Germinal center (tissue), 1 donor: ENCODE results near the gene ZSWIM1.
A peak's percentile ranks its signal among the peaks of the same experiment; 100 is the strongest.
"Not testable (repeated sequence)": the region's sequence is repeated elsewhere in the genome, so short reads cannot be mapped to it uniquely, and the experiment has no call there.

Source experiments
- DNase-seq: peaks from one replicate; pipeline ENCODE4 v3.0.0; 2012; ENCODE audit warnings: mixed read lengths, low spot score

The ZSWIM1 gene

DNA sequence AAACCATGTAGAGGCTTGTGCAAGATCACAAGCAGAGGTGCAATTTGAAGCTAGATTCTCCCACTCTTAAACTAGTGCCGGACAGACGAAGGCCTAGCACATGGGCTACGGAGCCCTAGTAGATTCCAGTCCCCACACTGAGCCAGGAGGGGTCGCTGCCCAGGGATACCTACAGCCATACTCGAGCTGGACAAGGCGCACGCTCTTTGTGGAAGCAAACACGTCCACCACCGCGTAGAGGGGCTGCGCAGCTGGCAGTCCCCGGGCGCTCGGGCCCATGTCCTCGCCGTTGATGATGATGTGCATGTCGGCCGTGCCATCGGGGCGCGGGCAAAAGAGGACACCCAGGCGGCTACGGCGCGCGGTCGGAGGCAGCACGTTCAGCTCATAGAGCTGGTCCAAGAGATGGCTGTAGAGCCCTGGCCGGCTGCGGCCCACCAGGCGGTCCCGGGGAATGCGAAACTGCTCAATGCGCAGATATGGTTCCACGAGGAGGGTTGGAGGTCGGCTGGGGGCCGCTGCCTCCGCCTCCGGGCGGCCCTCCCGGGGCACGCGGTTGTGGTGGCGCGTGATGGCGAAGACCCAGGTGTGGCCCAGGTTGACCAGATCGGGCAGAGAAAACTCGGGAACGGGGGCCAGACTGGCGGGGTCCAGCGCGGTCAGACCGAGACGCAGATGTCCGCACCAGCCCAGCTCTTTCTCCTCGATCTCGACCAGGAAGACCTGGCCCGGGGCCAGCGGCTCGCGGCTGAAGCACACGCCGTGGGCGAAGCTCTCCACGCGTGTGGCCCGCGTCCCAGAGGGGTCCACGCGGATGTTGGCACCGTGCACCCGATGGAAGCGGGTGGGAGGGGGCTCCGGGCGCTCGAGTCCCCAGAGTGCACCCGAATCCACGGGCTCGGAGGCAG, 9.3 kb downstream of the ZSWIM1 start:
- peak; percentile 36 for DNase-seq

DNA sequence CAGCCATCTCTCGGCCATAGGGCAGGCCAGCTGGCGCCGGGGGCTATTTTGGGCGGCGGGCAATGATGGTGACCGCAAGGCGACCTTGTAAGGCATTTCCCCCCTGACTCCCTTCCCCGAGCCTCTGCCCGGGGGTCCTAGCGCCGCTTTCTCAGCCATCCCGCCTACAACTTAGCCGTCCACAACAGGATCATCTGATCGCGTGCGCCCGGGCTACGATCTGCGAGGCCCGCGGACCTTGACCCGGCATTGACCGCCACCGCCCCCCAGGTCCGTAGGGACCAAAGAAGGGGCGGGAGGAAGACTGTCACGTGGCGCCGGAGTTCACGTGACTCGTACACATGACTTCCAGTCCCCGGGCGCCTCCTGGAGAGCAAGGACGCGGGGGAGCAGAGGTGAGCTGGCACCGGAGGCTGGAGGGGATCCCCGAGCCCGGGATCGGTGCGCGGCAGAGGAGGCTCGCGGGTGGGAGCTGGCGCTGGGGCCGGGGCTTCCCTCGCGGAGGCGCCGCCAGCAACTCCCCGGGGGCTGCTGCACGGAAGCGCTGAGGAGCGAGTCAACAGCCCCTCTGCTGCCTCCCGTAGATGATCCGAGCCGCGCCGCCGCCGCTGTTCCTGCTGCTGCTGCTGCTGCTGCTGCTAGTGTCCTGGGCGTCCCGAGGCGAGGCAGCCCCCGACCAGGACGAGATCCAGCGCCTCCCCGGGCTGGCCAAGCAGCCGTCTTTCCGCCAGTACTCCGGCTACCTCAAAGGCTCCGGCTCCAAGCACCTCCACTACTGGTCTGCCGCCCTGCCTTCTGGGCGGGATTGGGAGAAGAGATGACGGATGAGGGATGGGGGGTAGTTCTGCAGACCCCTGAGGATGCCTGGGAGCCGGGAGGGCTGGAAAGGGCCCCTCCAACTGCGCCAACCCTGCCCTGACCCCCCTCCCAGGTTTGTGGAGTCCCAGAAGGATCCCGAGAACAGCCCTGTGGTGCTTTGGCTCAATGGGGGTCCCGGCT, 10.3 kb downstream of the ZSWIM1 start, which contains the start of the genes CTSA and NEURL2:
Gene CTSA (plus strand): TSS at position 351 of the 999 bp plus-strand sequence. CDS start 234 bp downstream, at position 585.
Gene NEURL2 (minus strand): TSS at position 224 of the 999 bp plus-strand sequence. CDS start 217 bp downstream, at position 7.
- DNase-seq = peak; percentile 93

DNA sequence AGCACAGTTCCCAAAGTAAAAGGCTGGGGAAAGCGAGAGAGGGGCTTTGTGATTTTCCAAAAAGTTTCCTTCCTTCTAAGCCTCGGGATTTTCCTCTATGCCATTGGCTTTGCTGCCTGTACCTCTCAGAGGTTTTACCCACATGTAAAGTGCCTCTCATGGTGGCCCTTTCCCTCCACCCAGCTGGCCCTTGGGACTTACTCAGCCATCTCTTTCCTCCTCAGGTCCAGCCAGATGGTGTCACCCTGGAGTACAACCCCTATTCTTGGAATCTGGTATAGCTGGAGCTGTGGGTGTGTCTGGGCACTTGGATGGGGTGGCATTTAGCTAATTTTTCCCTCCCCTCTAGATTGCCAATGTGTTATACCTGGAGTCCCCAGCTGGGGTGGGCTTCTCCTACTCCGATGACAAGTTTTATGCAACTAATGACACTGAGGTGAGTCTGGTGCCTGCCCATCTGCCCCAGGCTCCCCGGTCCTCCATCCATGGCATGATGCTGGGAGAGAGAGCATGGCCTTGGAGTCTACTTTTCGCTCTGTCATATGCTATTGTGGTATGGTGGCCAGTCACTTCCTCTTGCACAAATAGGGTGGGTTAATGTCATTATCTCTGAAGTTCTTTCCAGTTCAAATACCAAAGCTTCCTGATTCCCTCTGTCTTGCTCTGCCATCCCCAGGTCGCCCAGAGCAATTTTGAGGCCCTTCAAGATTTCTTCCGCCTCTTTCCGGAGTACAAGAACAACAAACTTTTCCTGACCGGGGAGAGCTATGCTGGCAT, 11.2 kb downstream of the ZSWIM1 start:
- DNase-seq = no peak

DNA sequence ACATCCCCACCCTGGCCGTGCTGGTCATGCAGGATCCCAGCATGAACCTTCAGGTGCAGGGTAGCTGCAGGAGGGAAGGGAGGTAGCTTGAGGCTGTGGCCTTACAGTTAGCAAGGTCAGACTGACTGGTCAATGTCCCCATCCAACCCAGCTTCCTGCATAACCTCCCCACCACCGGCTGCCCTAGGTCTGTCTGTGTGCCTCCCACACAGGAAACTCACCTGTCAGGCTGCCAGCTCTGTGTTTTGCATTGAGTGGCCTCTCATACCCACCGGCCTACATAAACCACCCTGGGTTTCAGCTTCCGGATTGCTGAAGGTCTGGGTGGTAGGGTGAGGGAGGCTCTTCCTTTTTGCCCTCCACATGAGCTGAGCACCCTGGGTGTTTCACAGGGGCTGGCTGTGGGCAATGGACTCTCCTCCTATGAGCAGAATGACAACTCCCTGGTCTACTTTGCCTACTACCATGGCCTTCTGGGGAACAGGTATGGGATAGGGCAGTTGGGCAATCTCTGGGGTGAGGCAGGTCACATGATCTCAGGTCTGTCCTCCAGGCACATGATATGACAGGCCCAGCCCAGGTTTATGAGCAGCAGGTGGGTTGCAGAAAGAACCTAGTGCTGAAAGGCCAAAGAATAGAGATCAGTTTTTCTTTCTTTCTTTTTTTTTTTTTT, 11.9 kb downstream of the ZSWIM1 start:
- DNase-seq = no peak

DNA sequence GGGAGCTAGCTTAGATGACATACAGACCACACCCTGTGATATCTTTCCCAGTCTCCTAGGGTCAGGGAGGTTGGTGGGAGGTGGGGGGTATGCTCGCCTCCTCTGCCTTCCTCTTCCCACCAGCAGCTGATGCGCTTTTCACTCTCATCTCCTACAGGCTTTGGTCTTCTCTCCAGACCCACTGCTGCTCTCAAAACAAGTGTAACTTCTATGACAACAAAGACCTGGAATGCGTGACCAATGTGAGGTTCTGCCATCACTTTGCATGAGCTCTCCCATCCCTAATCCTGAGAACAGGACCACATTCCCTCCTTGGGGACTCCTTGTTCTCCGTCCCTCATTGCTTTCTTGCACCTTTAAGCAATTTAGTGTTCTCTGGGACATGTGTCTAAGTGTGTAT, 12.8 kb downstream of the ZSWIM1 start:
- DNase-seq = no peak

DNA sequence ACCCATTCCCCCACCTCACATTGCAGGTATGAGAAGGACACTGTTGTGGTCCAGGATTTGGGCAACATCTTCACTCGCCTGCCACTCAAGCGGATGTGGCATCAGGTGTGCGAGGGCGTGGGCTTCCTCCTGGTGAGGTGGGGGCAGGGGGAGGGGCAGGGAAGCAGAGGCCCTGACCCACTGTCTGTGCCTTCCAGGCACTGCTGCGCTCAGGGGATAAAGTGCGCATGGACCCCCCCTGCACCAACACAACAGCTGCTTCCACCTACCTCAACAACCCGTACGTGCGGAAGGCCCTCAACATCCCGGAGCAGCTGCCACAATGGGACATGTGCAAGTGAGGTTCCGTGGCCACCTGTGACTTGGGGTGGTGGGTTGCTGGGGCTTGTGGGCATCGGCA, 13.8 kb downstream of the ZSWIM1 start:
- DNase-seq = no peak

DNA sequence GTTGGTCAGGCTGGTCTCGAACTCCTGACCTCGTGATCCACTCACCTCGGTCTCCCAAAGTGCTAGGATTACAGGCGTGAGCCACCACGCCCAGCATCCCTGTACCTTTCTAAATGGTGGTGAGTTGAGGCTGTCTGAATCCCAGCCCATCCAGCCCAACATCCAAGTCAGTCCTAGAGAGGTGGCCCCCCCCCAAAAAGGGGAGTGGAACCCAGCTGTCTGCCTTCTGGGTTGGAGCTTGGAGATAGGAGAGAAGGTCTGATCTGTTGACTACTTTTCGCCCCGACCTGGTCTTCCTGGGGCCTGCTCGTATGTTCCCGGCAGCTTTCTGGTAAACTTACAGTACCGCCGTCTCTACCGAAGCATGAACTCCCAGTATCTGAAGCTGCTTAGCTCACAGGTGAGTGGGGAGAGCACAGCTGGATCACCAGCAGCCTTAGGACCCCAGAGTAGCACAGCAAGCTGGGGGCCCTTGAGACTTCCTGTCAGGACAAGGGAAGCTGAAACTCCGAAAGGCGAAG, 15.7 kb downstream of the ZSWIM1 start:
- no peak for DNase-seq

DNA sequence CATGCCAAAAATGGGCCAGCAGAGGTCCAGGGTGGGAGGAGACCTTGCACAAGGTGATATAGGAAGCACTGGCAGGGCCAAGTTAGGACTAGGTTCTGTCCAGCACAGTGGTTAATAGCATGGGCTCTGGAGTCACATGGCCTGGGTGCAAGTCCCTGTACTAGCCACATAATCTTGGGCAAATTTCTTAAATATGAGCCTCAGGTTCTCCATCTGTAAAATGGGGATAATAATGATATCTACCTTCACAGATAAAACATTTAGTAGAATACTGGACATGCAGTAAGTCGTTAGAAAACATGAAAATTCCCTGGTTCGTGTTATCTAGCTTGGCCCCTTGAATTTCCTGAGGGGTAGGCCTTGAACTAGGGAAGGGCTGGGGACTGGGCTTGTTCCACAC, 16.3 kb downstream of the ZSWIM1 start:
- no peak for DNase-seq

DNA sequence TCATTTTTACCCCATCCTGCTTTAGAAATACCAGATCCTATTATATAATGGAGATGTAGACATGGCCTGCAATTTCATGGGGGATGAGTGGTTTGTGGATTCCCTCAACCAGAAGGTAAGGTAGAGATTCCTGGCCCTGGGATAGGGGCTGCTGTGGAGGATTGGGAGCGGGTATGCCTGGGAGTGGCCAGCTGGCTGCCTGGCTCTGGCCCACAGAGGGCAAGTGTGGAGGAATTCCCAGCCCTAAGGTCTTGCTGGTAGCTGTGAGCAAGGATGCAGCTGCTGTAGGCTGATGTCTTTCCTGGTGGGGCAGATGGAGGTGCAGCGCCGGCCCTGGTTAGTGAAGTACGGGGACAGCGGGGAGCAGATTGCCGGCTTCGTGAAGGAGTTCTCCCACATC, 16.7 kb downstream of the ZSWIM1 start:
- DNase-seq = no peak

DNA sequence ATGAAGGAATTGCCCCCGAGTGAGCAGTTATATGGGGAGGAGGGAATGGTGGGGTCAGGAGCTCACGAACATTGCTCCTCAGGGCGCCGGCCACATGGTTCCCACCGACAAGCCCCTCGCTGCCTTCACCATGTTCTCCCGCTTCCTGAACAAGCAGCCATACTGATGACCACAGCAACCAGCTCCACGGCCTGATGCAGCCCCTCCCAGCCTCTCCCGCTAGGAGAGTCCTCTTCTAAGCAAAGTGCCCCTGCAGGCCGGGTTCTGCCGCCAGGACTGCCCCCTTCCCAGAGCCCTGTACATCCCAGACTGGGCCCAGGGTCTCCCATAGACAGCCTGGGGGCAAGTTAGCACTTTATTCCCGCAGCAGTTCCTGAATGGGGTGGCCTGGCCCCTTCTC, 17.3 kb downstream of the ZSWIM1 start:
- DNase-seq = no peak

DNA sequence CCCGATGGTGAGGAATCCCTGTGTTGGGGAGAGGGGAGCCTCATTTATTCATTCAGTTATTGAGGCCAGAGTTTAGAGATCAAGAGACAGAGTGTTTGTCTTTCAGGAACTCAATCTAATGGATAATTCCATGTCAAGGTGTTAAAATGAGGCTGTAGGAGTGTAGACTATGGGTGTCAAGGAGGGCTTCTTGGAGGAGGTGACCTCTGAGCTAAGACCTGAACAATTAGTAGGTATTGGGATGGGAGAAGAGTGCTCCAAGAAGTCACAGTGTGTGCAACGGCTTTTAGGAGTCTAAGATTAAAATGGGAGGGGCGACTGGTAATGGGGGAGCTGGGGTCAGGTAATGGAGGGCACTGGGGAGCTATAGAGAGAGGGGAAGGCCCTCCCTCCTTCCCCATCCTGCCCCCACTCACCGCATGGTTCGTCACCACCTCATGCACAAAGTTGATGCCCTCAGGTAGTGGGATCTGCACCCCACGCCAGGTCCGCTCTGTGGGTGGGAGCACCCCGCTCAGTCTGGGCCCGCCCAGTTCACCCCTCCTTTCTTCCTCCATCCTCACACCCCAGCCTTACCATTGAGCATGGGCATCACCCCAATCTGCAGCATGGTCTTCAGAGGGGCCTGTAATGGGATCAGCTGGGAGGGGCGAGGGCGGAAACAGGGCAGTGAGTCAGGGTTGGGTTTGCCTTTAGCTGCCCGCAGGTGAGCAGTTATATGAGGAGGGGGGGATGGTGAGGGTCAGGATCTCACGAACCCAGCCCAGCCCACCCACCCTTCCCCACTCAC, 18.2 kb downstream of the ZSWIM1 start:
- no peak for DNase-seq

DNA sequence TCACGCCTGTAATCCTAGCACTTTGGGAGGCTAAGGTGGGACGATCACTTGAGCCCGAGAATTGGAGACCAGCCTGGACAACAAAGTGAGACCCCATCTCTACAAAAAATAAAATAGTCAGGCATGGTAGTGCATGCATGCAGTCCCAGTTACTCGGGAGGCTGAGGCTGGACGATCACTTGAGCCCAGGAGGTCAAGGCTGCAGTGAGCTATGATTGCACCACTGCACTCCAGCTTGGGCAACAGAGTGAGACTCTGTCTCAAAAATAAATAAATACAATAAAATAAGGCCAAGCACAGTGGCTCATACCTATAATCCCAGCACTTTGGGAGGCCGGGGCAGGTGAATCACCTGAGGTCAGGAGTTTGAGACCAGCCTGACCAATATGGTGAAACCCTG, 20.3 kb downstream of the ZSWIM1 start:
- DNase-seq = not testable (repeated sequence)

DNA sequence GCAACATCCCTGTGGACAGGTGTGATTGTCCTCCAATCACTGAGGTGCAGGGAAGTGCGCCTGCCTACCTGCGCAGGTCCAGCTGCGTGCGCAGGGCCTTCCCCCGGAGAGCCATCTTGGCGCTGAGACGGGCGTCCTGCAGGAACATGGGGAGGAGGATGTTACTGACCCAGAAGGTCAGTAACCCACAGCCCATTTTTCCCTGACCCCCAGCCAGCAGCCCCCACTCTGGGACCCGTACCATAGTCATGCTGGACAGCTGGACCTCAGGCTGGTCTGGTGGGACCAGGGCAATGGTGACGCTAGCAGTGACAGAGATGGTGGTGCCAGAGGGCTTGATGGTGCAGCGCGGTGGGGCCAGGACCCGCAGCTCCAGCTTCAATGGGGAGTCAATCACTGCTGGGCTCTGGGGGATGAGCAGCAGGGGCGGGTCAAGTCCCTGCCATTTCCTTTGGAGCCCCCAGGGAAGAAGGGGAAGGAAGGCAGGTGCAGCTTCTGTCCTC, 21.2 kb downstream of the ZSWIM1 start:
- DNase-seq = no peak

DNA sequence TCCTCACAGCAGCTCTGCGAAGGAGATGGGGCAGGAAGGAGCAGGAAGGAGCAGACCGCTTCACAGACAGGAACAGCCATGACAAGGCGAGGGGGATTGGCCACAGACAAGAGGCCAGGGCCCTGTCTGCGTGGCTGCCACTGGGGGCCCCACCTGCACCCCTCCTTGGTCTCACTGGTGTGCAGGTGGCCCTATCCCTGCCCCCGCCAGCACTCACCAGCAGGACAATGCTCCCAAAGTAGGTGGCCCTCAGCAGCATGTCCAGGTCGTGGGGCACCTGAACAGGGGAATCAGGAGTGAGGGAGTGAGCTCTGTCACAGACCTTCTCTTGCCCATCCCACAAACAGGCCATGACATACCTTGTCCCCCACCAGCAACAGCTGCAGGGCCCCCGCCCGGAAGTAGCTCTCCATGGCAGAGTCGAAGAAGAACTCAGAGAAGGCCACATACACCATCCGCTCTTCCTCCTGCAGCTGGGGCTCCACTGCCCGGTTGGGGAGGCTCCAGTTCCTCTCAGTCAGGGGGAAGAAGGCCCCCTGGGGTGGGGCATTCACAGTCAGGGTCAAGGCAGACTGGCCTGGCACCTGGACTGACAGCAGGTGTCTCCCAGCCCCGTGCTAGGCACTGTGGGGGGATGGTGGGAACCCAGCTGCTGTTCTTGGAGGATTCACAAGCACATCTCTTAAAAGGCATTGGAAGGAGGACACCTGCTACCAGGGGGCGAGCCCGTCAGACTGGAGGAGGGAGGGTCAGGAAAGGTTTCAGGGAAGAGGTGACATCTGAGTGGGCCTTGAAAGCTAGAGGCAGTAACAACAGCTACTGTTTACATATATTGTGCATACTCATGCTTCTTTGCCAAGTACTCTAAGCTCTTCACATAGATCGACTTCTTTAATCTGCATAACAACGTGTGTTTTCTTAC, 23.8 kb downstream of the ZSWIM1 start:
- no peak for DNase-seq

DNA sequence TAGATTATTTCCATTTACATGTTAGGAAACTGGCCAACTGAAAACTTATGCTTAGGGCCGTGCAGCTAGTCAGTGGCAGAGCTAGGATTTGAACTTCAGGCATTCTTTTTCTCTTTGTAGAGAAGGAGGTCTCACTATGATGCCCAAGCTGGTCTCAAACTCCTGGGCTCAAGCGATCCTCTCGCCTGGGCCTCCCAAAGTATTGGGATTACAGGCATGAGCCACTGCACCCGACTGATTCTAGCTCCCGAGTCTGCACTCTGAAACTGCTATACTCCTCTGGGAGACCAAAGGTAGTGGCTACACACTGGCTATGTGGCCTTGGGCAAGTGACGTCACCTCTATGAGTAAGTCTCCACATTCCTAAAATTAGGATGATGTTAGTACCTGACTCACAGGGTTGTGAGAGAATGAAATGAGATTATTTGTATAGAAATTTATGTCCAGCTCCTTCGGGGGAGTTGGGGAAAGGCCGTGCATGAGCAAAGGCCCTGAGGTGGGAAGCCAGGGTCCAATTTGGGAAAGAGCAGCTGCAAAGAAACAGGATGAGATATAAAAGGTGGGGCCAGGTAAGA, 24.6 kb downstream of the ZSWIM1 start:
- DNase-seq = no peak

DNA sequence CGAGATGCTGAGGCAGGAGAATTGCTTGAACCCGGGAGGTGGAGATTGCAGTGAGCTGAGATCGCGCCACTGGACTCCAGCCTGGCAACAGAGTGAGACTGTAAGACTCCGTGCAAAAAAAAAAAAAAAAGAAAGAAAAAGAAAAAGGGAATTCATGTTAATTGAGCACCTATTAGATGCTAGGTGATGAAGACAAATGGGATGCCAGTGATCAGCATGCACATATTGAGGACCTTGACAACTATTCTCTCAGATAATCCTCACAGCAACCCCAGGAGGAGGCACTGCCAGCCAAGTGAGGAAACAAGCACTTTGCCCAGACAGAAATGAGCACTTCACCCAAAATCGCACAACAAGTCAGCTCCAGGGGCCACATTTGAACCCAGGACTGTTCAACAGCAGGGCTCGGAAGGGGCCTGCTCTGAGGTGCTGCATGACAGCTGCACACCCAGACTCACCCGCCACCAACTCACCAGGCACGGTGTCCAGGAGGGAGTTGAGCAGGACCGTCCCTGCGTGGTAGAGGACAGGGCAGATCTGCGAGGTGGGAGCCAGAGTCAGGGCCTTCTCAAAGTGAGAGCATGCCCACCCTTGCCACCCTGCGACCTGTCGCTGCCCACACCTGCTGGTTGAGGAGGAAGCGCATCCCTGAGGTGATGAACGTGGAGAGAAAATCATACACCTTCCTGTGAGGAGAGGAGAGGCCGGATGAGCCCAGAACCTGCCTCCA, 26.4 kb downstream of the ZSWIM1 start:
- no peak for DNase-seq

DNA sequence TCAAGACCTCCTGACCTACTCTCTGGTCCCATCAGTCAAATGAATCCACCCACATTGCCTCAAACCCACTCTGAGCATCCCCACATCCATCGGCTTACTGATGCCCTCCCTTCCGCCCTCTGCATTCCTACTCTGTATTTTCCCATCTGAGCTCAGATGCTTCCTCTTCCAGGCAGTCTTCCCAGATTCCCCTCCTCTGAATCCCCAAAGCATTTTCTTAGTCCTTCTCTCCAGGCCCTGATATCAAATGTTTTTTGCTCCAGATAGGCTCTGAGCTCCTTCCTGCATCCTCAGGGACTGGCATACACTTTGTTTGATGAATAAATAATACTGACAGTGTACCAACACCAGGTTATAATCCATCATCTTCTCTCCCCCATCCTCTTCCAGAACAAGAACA, 27.1 kb downstream of the ZSWIM1 start:
- DNase-seq = no peak

DNA sequence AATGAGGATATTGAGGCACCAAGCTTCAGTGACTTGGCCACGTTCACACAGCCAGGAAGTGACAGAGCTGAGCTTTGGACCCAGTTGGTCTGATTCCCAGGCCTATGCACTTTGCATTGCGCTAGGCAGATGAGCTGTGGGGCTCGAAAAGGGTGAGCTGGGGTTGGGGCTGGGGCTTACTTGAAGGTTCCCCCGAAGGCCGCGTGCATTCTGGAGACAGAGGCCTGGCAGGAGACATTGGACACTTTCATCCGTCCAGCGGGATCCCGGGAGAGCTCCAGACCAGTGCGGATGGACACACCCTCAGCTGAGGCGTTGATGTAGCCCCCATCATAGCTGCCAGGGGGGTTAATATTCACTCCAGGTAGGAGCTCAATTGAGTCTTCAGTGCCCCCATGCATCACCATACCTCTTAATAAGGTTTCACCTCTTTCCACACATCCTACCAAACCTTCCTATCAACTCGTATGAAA, 28.3 kb downstream of the ZSWIM1 start:
- DNase-seq = no peak
